Astrocyte (in vitro differentiated cells and primary cell): ENCODE results near the gene TEX22. TPM values are rescaled to one million over a fixed set of nuclear protein-coding genes. Genes with fewer than 3 reads are reported as not detected.

ENCODE experiments used
- DNase-seq: peaks from one replicate; pipeline ENCODE4 v3.0.0-alpha.2; 2010; ENCODE audit warnings: low read depth
- FAIRE-seq: peaks from 2 replicates; lab custom pipeline; 2011; peaks lifted over from hg19 to GRCh38; lab: Jason Lieb, UNC
- H2AFZ ChIP-seq: 2 replicates; pipeline ENCODE4 v1.6.0; 2012; ENCODE audit warnings: low read depth, low read length, inconsistent platforms
- H3K27ac ChIP-seq: 2 replicates; pipeline ENCODE4 v1.5.1; 2011; ENCODE audit warnings: low read depth, low read length, inconsistent platforms
- H3K27me3 ChIP-seq: 2 replicates; pipeline ENCODE4 v1.6.0; 2011; ENCODE audit warnings: low read length, inconsistent platforms; ENCODE audit not compliant: insufficient read depth
- H3K36me3 ChIP-seq: 2 replicates; pipeline ENCODE4 v1.5.1; 2011; ENCODE audit warnings: low read length, inconsistent platforms; ENCODE audit not compliant: insufficient read depth
- H3K4me1 ChIP-seq: 2 replicates; pipeline ENCODE4 v1.5.1; 2011; ENCODE audit warnings: low read length, inconsistent platforms; ENCODE audit not compliant: insufficient read depth
- H3K4me2 ChIP-seq: 2 replicates; pipeline ENCODE4 v1.6.0; 2012; ENCODE audit warnings: low read length, inconsistent platforms
- H3K4me3 ChIP-seq: 2 replicates; pipeline ENCODE4 v1.5.1; 2011; ENCODE audit warnings: low read depth, mild to moderate bottlenecking, low read length, inconsistent platforms; ENCODE audit not compliant: insufficient read depth
- H3K79me2 ChIP-seq: 2 replicates; pipeline ENCODE4 v1.6.0; 2012; ENCODE audit warnings: mild to moderate bottlenecking, low read length, inconsistent platforms; ENCODE audit not compliant: insufficient read depth
- H3K9ac ChIP-seq: 2 replicates; pipeline ENCODE4 v1.6.0; 2012; ENCODE audit warnings: mild to moderate bottlenecking, low read length, inconsistent platforms
- H3K9me3 ChIP-seq: 2 replicates; pipeline ENCODE4 v1.5.1; 2012; ENCODE audit warnings: low read depth, mild to moderate bottlenecking, low read length, inconsistent platforms; ENCODE audit not compliant: insufficient read depth
- H4K20me1 ChIP-seq: 2 replicates; pipeline ENCODE4 v1.6.0; 2012; ENCODE audit warnings: low read length, inconsistent platforms; ENCODE audit not compliant: insufficient read depth
- H3K27ac Mint-ChIP-seq: one replicate; pipeline ENCODE4 v1.8.0; 2021; ENCODE audit warnings: mild to moderate bottlenecking, mixed read lengths; ENCODE audit not compliant: unreplicated experiment
- H3K27me3 Mint-ChIP-seq: one replicate; pipeline ENCODE4 v1.8.0; 2021; ENCODE audit warnings: low read depth, mixed read lengths; ENCODE audit not compliant: unreplicated experiment
- H3K36me3 Mint-ChIP-seq: one replicate; pipeline ENCODE4 v1.8.0; 2021; ENCODE audit warnings: low read depth, mixed read lengths; ENCODE audit not compliant: unreplicated experiment
- H3K4me1 Mint-ChIP-seq: one replicate; pipeline ENCODE4 v1.8.0; 2021; ENCODE audit warnings: low read depth, mixed read lengths; ENCODE audit not compliant: unreplicated experiment
- H3K4me3 Mint-ChIP-seq: one replicate; pipeline ENCODE4 v1.8.0; 2021; ENCODE audit warnings: mild to moderate bottlenecking, moderate library complexity, mixed read lengths; ENCODE audit not compliant: unreplicated experiment
- H3K9me3 Mint-ChIP-seq: one replicate; pipeline ENCODE4 v1.8.0; 2021; ENCODE audit warnings: mild to moderate bottlenecking, mixed read lengths; ENCODE audit not compliant: unreplicated experiment
- CTCF ChIP-seq: IDR thresholded peaks from 2 replicates; pipeline ENCODE4 v1.5.1; 2011; ENCODE audit warnings: low read depth, mild to moderate bottlenecking, inconsistent platforms, low read length, moderate library complexity; ENCODE audit not compliant: insufficient read depth
- EZH2 ChIP-seq: IDR thresholded peaks from 2 replicates; pipeline ENCODE4 v1.6.1; 2012; ENCODE audit warnings: mild to moderate bottlenecking, low read length, inconsistent platforms; ENCODE audit not compliant: insufficient read depth
- total RNA-seq: library from RNA; stranded (reverse); gene quantifications from 2 replicates; pipeline ENCODE4 v1.2.1, GENCODE V29; 2021

TEX22 gene
- total RNA-seq, 1 donor from 2014 or later: 1.2 TPM

GRCh38 chr14:105415481-105416428, 17.4 kb downstream of the TEX22 start:
- H3K36me3 Mint-ChIP-seq: peaks cover 4% of the 10 kb centered on the region
- H3K79me2 ChIP-seq: peaks cover 13% of the 10 kb centered on the region
- peaks cover under 1% of the 10 kb centered on the region for H3K27me3 ChIP-seq
- peak overlapping the region; percentile 78 for H3K4me3 Mint-ChIP-seq
- H3K36me3 ChIP-seq: no peaks in the 10 kb centered on the region
- H3K27ac ChIP-seq: no peak overlapping the region
- H3K9me3 ChIP-seq: no peaks in the 10 kb centered on the region
- no peak overlapping the region for H3K27ac Mint-ChIP-seq
- H3K4me3 ChIP-seq: peak overlapping the region; percentile 32
- TF ChIP-seq EZH2 (no peak), CTCF (no peak)
- H3K4me1 Mint-ChIP-seq: no peaks in the 10 kb centered on the region
- H2AFZ ChIP-seq: peak overlapping the region; percentile 83
- H3K27me3 Mint-ChIP-seq: peaks cover 15% of the 10 kb centered on the region
- FAIRE-seq (no peak), DNase-seq (no peak)
- H3K4me1 ChIP-seq: peaks cover 13% of the 10 kb centered on the region
- peak overlapping the region; percentile 84 for H3K4me2 ChIP-seq
- H3K9me3 Mint-ChIP-seq: no peaks in the 10 kb centered on the region
- H3K9ac ChIP-seq: peak overlapping the region; percentile 65
- H4K20me1 ChIP-seq: peaks cover 3% of the 10 kb centered on the region

- H3K9me3 Mint-ChIP-seq: no peaks in the 10 kb centered on the region
- Histone ChIP-seq H3K27ac (no peak overlapping the region), H3K9me3 (no peaks in the 10 kb centered on the region), H3K4me3 (no peak overlapping the region), H3K36me3 (no peaks in the 10 kb centered on the region), H3K9ac (no peak overlapping the region), H4K20me1 (peaks cover 12% of the 10 kb centered on the region), H2AFZ (no peak overlapping the region), H3K79me2 (peaks cover 23% of the 10 kb centered on the region), H3K27me3 (no peaks in the 10 kb centered on the region), H3K4me2 (no peak overlapping the region), H3K4me1 (peaks cover 22% of the 10 kb centered on the region)
- no peak for DNase-seq
- TF ChIP-seq CTCF: no peak
- no peak for TF ChIP-seq EZH2
- H3K36me3 Mint-ChIP-seq: peaks cover 4% of the 10 kb centered on the region
- H3K27me3 Mint-ChIP-seq: peaks cover 14% of the 10 kb centered on the region
- H3K4me1 Mint-ChIP-seq: no peaks in the 10 kb centered on the region
- no peak for FAIRE-seq
- H3K4me3 Mint-ChIP-seq: peak overlapping the region; percentile 13
- H3K27ac Mint-ChIP-seq: peak overlapping the region; percentile 66
Measured at GRCh38 chr14:105416671-105417070, 18.3 kb downstream of the TEX22 start.
